ENCODE measurements around the gene TRIM31.

- TF ChIP-seq POLR2A (IDR thresholded peaks at IDR 0.05) (no peak), CTCF (IDR thresholded peaks at IDR 0.05) (no peak)
Measured at GRCh38 chr6:30149234-30149633, 36.3 kb upstream of the TRIM31 start.

Measured in thyroid gland (tissue), 4 donors.